ENCODE results near the gene MRPS6. TPM values are rescaled to one million over a fixed set of nuclear protein-coding genes. Genes with fewer than 3 reads are reported as not detected.

MRPS6 gene
- total and polyA plus RNA-seq, 2 of the 13 experiments (the other 11 are each of a cell fraction or from before 2014, with no cell fraction given), result 14.2 to 26.9 TPM

- TF ChIP-seq ZNF672 (CRISPR knock-in tag; IDR thresholded peaks at IDR 0.05) (no peak), TBX3 (IDR thresholded peaks at IDR 0.05; ENCODE audit: borderline replicate concordance) (no peak), TFE3 (CRISPR knock-in tag; IDR thresholded peaks at IDR 0.05) (no peak), LBX2 (CRISPR knock-in tag; IDR thresholded peaks at IDR 0.05; ENCODE audit: borderline replicate concordance) (no peak)
- TF ChIP-seq, protein P1, sequence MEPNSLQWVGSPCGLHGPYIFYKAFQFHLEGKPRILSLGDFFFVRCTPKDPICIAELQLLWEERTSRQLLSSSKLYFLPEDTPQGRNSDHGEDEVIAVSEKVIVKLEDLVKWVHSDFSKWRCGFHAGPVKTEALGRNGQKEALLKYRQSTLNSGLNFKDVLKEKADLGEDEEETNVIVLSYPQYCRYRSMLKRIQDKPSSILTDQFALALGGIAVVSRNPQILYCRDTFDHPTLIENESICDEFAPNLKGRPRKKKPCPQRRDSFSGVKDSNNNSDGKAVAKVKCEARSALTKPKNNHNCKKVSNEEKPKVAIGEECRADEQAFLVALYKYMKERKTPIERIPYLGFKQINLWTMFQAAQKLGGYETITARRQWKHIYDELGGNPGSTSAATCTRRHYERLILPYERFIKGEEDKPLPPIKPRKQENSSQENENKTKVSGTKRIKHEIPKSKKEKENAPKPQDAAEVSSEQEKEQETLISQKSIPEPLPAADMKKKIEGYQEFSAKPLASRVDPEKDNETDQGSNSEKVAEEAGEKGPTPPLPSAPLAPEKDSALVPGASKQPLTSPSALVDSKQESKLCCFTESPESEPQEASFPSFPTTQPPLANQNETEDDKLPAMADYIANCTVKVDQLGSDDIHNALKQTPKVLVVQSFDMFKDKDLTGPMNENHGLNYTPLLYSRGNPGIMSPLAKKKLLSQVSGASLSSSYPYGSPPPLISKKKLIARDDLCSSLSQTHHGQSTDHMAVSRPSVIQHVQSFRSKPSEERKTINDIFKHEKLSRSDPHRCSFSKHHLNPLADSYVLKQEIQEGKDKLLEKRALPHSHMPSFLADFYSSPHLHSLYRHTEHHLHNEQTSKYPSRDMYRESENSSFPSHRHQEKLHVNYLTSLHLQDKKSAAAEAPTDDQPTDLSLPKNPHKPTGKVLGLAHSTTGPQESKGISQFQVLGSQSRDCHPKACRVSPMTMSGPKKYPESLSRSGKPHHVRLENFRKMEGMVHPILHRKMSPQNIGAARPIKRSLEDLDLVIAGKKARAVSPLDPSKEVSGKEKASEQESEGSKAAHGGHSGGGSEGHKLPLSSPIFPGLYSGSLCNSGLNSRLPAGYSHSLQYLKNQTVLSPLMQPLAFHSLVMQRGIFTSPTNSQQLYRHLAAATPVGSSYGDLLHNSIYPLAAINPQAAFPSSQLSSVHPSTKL (CRISPR knock-in tag; IDR thresholded peaks at IDR 0.05), result no peak
- TF ChIP-seq, protein P2, sequence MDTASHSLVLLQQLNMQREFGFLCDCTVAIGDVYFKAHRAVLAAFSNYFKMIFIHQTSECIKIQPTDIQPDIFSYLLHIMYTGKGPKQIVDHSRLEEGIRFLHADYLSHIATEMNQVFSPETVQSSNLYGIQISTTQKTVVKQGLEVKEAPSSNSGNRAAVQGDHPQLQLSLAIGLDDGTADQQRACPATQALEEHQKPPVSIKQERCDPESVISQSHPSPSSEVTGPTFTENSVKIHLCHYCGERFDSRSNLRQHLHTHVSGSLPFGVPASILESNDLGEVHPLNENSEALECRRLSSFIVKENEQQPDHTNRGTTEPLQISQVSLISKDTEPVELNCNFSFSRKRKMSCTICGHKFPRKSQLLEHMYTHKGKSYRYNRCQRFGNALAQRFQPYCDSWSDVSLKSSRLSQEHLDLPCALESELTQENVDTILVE (CRISPR knock-in tag; IDR thresholded peaks at IDR 0.05), result no peak
These were observed 75.0 kb downstream of the MRPS6 start (continued) for GRCh38 chr21:34148419-34148804.

All from HepG2 (cell line).